ENCODE results near the gene BBS12. TPM values are rescaled to one million over a fixed set of nuclear protein-coding genes. Genes with fewer than 3 reads are reported as not detected.

BBS12 gene
- total RNA-seq, 2 experiments from 2014 or later: 0.80 to 0.84 TPM

DNA sequence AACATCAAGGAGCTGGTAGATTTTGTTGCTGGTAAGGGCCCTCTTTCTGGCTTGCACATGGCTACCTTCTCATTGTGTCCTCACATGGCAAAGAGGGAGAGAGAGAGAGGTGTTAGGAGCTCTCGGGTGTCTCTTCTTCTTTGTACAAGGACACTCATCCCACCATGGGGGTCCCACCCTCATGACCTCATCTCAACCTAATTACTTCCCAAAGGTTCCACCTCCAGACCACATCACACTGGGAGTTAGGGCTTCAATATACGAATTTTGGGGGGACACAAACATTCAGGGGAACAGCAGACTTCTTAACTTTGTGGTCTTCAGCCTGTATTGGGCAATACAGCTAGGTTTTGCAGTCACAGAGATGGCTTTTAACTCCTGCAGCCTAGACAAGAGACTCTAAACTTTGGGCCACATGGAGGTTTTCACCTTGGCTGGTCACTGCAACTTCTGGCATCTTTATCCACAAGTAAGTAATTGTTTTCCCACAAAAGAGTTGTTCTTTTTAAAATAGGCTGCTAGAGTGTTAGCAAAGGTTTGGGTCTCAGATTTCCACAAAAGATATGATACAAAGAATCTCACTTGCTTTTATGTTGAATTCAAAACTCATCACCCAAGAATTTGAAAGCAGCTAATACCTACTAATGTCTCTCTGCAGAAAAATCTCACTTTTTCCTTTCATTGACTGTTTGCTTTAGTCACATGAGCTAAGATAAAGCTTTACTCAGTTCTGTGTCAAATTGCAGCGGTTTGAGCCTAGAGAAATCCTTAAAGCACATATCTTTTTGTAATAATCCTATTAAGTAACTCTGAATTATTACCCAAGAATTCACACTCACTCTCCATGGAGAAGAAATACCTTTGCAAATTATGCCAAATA is 39.6 kb upstream of the BBS12 start:
- DNase-seq (no peak), ATAC-seq (ENCODE audit: poor library complexity) (no peak)
- Histone ChIP-seq H3K4me3 (ENCODE audit: low read length) (no peak overlapping the region), H3K36me3 (ENCODE audit: insufficient read depth, low read length) (no peaks in the 10 kb centered on the region), H3K27ac (ENCODE audit: low read depth in 1 of 2, low read length in 2 of 2) (no peak overlapping the region), H3K9me3 (ENCODE audit: control insufficient read depth in 1 of 2, insufficient read depth in 1 of 2, low read length in 2 of 2) (no peaks in the 10 kb centered on the region), H3K4me1 (ENCODE audit: insufficient read depth, low read length) (no peaks in the 10 kb centered on the region), H3K27me3 (ENCODE audit: control insufficient read depth in 1 of 2, insufficient read depth in 2 of 2, low read length in 2 of 2) (no peaks in the 10 kb centered on the region)
- CTCF ChIA-PET: no interaction called here
- Mint-ChIP-seq H3K4me3 (no peak overlapping the region), H3K27ac (no peak overlapping the region), H3K36me3 (ENCODE audit: low read depth) (no peaks in the 10 kb centered on the region), H3K4me1 (ENCODE audit: low read depth) (no peaks in the 10 kb centered on the region), H3K27me3 (no peaks in the 10 kb centered on the region), H3K9me3 (no peaks in the 10 kb centered on the region)
- intact Hi-C loops (cut with DNase I, micrococcal nuclease): no loop called here
- POLR2A ChIA-PET: no interaction called here
- TF ChIP-seq, protein P1, sequence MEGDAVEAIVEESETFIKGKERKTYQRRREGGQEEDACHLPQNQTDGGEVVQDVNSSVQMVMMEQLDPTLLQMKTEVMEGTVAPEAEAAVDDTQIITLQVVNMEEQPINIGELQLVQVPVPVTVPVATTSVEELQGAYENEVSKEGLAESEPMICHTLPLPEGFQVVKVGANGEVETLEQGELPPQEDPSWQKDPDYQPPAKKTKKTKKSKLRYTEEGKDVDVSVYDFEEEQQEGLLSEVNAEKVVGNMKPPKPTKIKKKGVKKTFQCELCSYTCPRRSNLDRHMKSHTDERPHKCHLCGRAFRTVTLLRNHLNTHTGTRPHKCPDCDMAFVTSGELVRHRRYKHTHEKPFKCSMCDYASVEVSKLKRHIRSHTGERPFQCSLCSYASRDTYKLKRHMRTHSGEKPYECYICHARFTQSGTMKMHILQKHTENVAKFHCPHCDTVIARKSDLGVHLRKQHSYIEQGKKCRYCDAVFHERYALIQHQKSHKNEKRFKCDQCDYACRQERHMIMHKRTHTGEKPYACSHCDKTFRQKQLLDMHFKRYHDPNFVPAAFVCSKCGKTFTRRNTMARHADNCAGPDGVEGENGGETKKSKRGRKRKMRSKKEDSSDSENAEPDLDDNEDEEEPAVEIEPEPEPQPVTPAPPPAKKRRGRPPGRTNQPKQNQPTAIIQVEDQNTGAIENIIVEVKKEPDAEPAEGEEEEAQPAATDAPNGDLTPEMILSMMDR (IDR thresholded peaks at IDR 0.05): no peak

DNA sequence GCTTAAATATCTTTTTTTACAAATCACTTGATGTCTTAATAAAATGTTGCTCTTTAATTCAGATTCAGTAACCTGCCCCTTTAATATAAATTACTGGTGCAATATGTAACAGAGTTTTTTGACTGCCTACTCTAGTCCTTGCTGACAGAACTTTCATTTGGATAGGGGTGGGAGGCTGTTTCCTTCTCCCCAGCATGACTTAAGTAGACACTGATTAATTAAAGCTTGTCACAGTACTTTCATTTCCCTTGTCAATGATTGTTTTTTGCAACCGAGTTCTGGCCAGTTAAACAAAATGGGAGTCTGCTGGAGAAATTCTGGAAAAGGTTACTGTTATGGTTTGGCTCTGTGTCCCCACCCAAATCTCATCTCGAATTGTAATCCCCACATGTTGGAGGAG is 37.3 kb upstream of the BBS12 start:
- H3K27ac Mint-ChIP-seq: no peak overlapping the region
- no peak overlapping the region for H3K4me3 Mint-ChIP-seq
- no peaks in the 10 kb centered on the region for H3K36me3 Mint-ChIP-seq (ENCODE audit: low read depth)
- no peaks in the 10 kb centered on the region for H3K9me3 Mint-ChIP-seq
- ChIA-PET POLR2A (no interaction called here), CTCF (no interaction called here)
- no peaks in the 10 kb centered on the region for H3K36me3 ChIP-seq (ENCODE audit: insufficient read depth, low read length)
- TF ChIP-seq, protein P1 (IDR thresholded peaks at IDR 0.05): no peak
- no peaks in the 10 kb centered on the region for H3K27me3 Mint-ChIP-seq
- no peaks in the 10 kb centered on the region for H3K4me1 Mint-ChIP-seq (ENCODE audit: low read depth)
- ATAC-seq (ENCODE audit: poor library complexity) (no peak), DNase-seq (no peak)
- H3K9me3 ChIP-seq (ENCODE audit: control insufficient read depth in 1 of 2, insufficient read depth in 1 of 2, low read length in 2 of 2): no peaks in the 10 kb centered on the region
- H3K4me3 ChIP-seq (ENCODE audit: low read length): no peak overlapping the region
- H3K27me3 ChIP-seq (ENCODE audit: control insufficient read depth in 1 of 2, insufficient read depth in 2 of 2, low read length in 2 of 2): no peaks in the 10 kb centered on the region
- no peak overlapping the region for H3K27ac ChIP-seq (ENCODE audit: low read depth in 1 of 2, low read length in 2 of 2)
- no peaks in the 10 kb centered on the region for H3K4me1 ChIP-seq (ENCODE audit: insufficient read depth, low read length)
- intact Hi-C loops (cut with DNase I, micrococcal nuclease): no loop called here

DNA sequence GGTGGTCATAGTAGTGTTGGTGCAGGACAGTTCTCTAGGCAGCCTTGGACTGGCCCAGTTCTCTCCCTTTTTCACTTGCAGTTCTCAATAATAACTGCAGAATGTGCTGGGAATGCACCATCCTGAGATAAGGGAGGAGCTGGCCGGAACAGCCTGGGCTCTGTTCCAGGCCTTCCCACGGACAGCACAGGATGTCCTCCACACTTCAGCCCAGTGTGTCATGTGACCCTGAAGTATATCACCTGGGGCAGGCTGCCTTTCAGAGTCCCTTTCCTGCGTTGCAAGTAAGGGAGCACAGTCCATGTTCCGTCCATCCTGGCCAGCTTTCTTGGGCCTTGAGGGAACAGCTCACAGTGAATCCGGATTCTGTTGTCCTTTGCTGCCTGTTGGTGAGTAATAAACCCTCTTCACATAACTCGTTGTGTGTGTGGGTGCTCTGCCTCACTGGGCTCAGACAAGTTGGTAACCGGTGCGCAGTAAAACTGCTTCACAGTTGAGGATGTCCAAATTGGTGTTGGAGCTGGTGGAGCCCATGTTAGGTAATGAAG is 32.3 kb upstream of the BBS12 start:
- no peaks in the 10 kb centered on the region for H3K27me3 ChIP-seq (ENCODE audit: control insufficient read depth in 1 of 2, insufficient read depth in 2 of 2, low read length in 2 of 2)
- no peaks in the 10 kb centered on the region for H3K36me3 ChIP-seq (ENCODE audit: insufficient read depth, low read length)
- Mint-ChIP-seq H3K4me1 (ENCODE audit: low read depth) (no peaks in the 10 kb centered on the region), H3K9me3 (no peaks in the 10 kb centered on the region), H3K27ac (no peak overlapping the region), H3K27me3 (no peaks in the 10 kb centered on the region), H3K4me3 (no peak overlapping the region), H3K36me3 (ENCODE audit: low read depth) (no peaks in the 10 kb centered on the region)
- intact Hi-C loops (cut with DNase I, micrococcal nuclease): no loop called here
- no peak for ATAC-seq (ENCODE audit: poor library complexity)
- no peak overlapping the region for H3K4me3 ChIP-seq (ENCODE audit: low read length)
- no peaks in the 10 kb centered on the region for H3K4me1 ChIP-seq (ENCODE audit: insufficient read depth, low read length)
- TF ChIP-seq, protein P1 (IDR thresholded peaks at IDR 0.05): no peak
- H3K27ac ChIP-seq (ENCODE audit: low read depth in 1 of 2, low read length in 2 of 2): no peak overlapping the region
- ChIA-PET CTCF (no interaction called here), POLR2A (no interaction called here)
- DNase-seq: no peak
- H3K9me3 ChIP-seq (ENCODE audit: control insufficient read depth in 1 of 2, insufficient read depth in 1 of 2, low read length in 2 of 2): no peaks in the 10 kb centered on the region
